Activated CD4-positive, alpha-beta T cell treated with anti-CD3 and anti-CD28 coated beads, Interleukin-2, amount 50 U/mL, for 16 hours (primary cell): Measurements from ENCODE around the gene SUSD2.
"Not testable (repeated sequence)": the region's sequence is repeated elsewhere in the genome, so short reads cannot be mapped to it uniquely, and the experiment has no call there.

Experiments used
- DNase-seq: peaks from one replicate; pipeline ENCODE4 v3.0.0-alpha.2; 2020

SUSD2 gene

GRCh38 chr22:24178021-24178431 is 3.3 kb upstream of the SUSD2 start:
- DNase-seq = no peak

- no peak for DNase-seq
Measured at GRCh38 chr22:24178502-24179440, 2.5 kb upstream of the SUSD2 start.

- no peak for DNase-seq
Measured at GRCh38 chr22:24179478-24180210, 1.6 kb upstream of the SUSD2 start.

- no peak for DNase-seq
Measured at GRCh38 chr22:24180316-24181087, 785 bp upstream of the SUSD2 start.

GRCh38 chr22:24181996-24182899 is 961 bp downstream of the SUSD2 start:
- DNase-seq = no peak

GRCh38 chr22:24182900-24183246 is 1.6 kb downstream of the SUSD2 start:
- not testable (repeated sequence) for DNase-seq

- no peak for DNase-seq
Measured at GRCh38 chr22:24183321-24184031, 2.2 kb downstream of the SUSD2 start.

GRCh38 chr22:24184057-24184798 is 2.9 kb downstream of the SUSD2 start:
- no peak for DNase-seq

GRCh38 chr22:24185001-24185500 is 3.8 kb downstream of the SUSD2 start:
- DNase-seq = no peak

GRCh38 chr22:24185501-24186351 is 4.4 kb downstream of the SUSD2 start:
- DNase-seq = no peak

GRCh38 chr22:24186352-24186740 is 5.1 kb downstream of the SUSD2 start:
- DNase-seq = no peak

GRCh38 chr22:24186892-24187670 is 5.8 kb downstream of the SUSD2 start:
- DNase-seq = no peak

- no peak for DNase-seq
Measured at GRCh38 chr22:24187731-24188644, 6.7 kb downstream of the SUSD2 start.

GRCh38 chr22:24188705-24189248 is 7.5 kb downstream of the SUSD2 start:
- DNase-seq = no peak

- DNase-seq = peak; percentile 57
Measured at GRCh38 chr22:24189249-24190158, 8.2 kb downstream of the SUSD2 start.

- DNase-seq = no peak
Measured at GRCh38 chr22:24190159-24190540, 8.9 kb downstream of the SUSD2 start.
